ENCODE results near the gene INSIG1. TPM values are rescaled to one million over a fixed set of nuclear protein-coding genes. Genes with fewer than 3 reads are reported as not detected.

INSIG1 gene
- total and polyA plus RNA-seq, 2 experiments from 2014 or later, result 70.3 to 131 TPM

- Histone ChIP-seq H3K36me3 (ENCODE audit: insufficient read depth) (no peaks in the 10 kb centered on the region), H3K4me3 (no peak overlapping the region), H3K4me2 (no peak overlapping the region), H3K27ac (ENCODE audit: low read depth) (no peak overlapping the region), H3K4me1 (ENCODE audit: insufficient read depth) (no peaks in the 10 kb centered on the region), H3F3A (replicated peaks; ENCODE audit: low read depth) (no peaks in the 10 kb centered on the region), H3K9me2 (ENCODE audit: insufficient read depth) (no peaks in the 10 kb centered on the region), H3K27me3 (ENCODE audit: insufficient read depth) (no peaks in the 10 kb centered on the region), H2AFZ (no peak overlapping the region), H3K79me2 (replicated peaks; ENCODE audit: insufficient read depth) (no peaks in the 10 kb centered on the region), H4K20me1 (replicated peaks; ENCODE audit: insufficient read depth) (no peaks in the 10 kb centered on the region)
- ATAC-seq, result no peak
- no peaks in the 10 kb centered on the region for H3K9me3 Mint-ChIP-seq
- no peaks in the 10 kb centered on the region for H3K36me3 Mint-ChIP-seq (ENCODE audit: low read depth)
- DNase-seq (ENCODE audit: low spot score), result no peak
- TF ChIP-seq ZNF114 (CRISPR knock-in tag; IDR thresholded peaks at IDR 0.05) (no peak), CREB1 (CRISPR knock-in tag; IDR thresholded peaks at IDR 0.05; ENCODE audit: low read depth) (no peak), EZH2phosphoT487 (IDR thresholded peaks at IDR 0.05; ENCODE audit: unreplicated experiment) (no peak), JUNB (IDR thresholded peaks at IDR 0.05; ENCODE audit: unreplicated experiment) (no peak), POLR2AphosphoS5 (IDR thresholded peaks at IDR 0.05; ENCODE audit: low read depth) (no peak), CTCF (conservative IDR thresholded peaks at IDR 0.05; ENCODE audit: low read depth in 2 of 2) (no peak), REST (IDR thresholded peaks at IDR 0.05; ENCODE audit: unreplicated experiment) (no peak), ZNF462 (CRISPR knock-in tag; IDR thresholded peaks at IDR 0.05) (no peak)
- no peak overlapping the region for H3K4me3 Mint-ChIP-seq
- no peaks in the 10 kb centered on the region for H3K4me1 Mint-ChIP-seq
- H3K27ac Mint-ChIP-seq, result no peak overlapping the region
- H3K27me3 Mint-ChIP-seq (ENCODE audit: insufficient read depth, low read depth, poor library complexity), result peaks cover 2% of the 10 kb centered on the region
These were observed 41.5 kb upstream of the INSIG1 start for GRCh38 chr7:155256081-155256760.

Data from GM23338 (cell line).